HS-5 (cell line): ENCODE data around the gene COL6A5.
"Not testable (repeated sequence)": the region's sequence is repeated elsewhere in the genome, so short reads cannot be mapped to it uniquely, and the experiment has no call there.

Source experiments
- DNase-seq: peaks from one replicate; pipeline ENCODE4 v3.0.0-alpha.2; 2012; ENCODE audit warnings: low read depth

COL6A5 gene, protein sequence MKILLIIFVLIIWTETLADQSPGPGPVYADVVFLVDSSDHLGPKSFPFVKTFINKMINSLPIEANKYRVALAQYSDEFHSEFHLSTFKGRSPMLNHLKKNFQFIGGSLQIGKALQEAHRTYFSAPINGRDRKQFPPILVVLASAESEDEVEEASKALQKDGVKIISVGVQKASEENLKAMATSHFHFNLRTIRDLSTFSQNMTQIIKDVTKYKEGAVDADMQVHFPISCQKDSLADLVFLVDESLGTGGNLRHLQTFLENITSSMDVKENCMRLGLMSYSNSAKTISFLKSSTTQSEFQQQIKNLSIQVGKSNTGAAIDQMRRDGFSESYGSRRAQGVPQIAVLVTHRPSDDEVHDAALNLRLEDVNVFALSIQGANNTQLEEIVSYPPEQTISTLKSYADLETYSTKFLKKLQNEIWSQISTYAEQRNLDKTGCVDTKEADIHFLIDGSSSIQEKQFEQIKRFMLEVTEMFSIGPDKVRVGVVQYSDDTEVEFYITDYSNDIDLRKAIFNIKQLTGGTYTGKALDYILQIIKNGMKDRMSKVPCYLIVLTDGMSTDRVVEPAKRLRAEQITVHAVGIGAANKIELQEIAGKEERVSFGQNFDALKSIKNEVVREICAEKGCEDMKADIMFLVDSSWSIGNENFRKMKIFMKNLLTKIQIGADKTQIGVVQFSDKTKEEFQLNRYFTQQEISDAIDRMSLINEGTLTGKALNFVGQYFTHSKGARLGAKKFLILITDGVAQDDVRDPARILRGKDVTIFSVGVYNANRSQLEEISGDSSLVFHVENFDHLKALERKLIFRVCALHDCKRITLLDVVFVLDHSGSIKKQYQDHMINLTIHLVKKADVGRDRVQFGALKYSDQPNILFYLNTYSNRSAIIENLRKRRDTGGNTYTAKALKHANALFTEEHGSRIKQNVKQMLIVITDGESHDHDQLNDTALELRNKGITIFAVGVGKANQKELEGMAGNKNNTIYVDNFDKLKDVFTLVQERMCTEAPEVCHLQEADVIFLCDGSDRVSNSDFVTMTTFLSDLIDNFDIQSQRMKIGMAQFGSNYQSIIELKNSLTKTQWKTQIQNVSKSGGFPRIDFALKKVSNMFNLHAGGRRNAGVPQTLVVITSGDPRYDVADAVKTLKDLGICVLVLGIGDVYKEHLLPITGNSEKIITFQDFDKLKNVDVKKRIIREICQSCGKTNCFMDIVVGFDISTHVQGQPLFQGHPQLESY (N-terminal part only)

GRCh38 chr3:130345487-130346079 is at the start of gene COL6A5:
COL6A5 (plus strand) TSS chr3:130345672; CDS start chr3:130373639, 27,967 bp downstream.
- DNase-seq = no peak

GRCh38 chr3:130299531-130299930 is 45.9 kb upstream of the COL6A5 start:
- DNase-seq = no peak

- no peak for DNase-seq
Measured at GRCh38 chr3:130300888-130301287, 44.6 kb upstream of the COL6A5 start.

DNA sequence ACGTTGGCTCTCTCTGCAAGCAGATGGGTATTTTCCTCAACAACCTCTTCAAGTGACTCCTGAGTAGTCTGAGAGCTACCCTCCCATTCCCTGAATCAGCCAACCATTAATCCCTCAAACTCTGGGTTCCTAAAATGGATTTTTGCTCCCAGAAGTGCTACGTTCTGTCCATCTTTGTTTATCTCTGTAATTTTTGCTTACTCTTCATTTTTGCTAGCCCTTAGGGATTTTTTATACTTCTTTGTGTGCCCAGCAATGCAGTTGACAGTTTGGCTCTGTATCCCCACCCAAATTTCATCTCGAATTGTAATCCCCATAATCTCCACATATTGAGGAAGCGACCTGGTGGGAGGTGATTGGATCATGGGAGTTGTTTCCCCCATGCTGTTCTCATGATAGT is 35.4 kb upstream of the COL6A5 start:
- no peak for DNase-seq

DNA sequence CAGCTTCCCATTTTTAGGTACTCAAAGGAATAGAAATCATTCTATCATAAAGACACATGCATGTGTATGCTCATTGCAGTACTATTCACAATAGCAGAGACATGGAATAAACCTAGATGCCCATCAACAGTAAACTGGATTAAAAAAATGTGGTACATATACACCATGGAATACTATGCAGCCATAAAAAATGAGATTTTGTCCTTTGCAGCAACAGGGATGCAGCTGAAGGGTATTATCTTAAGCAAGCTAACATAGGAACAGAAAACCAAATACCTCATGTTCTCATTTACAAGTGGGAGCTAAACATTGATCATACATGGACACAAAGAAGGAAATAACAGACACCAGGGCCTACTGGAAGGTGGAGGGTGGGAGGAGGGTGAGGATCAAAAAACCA is 33.1 kb upstream of the COL6A5 start:
- no peak for DNase-seq

DNA sequence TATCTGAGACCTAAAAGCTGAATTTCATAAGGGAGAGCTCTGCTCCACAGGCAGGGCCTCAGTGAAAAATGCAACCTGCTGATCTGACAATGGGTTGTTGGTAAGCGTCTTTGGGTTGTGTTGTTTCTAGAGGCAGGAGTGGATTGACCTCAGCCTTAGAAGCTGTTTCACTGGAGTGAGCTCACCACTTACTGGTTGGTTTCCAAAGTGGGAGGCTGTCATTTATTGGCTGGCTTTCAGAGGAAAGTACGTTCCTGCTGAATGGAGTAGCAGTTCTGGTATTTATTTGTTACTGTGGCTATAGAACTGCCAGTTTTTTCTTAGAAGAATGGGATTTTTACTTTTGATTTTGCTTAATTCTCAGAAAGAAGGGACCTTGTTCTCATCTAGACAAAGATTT is 29.3 kb upstream of the COL6A5 start:
- no peak for DNase-seq

- no peak for DNase-seq
Measured at GRCh38 chr3:130323503-130323902, 22.0 kb upstream of the COL6A5 start.

DNA sequence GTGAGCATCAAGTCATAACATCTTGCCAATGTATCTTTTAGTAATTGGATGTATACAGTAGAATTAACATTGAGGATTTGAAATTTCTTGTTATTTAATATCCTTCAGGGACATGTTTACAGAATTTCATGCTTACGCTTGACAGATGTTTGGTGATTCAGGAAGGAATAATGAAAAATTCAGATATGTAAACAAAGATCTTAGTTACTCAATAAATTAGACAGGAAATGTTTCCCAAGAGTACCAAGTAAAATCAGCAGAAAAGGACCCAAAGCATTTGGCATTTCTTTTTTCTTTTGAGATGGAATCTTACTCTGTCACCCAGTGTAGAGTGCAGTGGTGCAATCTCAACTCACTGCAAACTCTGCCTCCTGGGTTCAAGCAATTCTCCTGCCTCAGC is 4.7 kb upstream of the COL6A5 start:
- peak; percentile 34 for DNase-seq

- DNase-seq = peak; percentile 45
Measured at GRCh38 chr3:130341388-130341787, 4.1 kb upstream of the COL6A5 start.

GRCh38 chr3:130341882-130342281 is 3.6 kb upstream of the COL6A5 start:
- no peak for DNase-seq

DNA sequence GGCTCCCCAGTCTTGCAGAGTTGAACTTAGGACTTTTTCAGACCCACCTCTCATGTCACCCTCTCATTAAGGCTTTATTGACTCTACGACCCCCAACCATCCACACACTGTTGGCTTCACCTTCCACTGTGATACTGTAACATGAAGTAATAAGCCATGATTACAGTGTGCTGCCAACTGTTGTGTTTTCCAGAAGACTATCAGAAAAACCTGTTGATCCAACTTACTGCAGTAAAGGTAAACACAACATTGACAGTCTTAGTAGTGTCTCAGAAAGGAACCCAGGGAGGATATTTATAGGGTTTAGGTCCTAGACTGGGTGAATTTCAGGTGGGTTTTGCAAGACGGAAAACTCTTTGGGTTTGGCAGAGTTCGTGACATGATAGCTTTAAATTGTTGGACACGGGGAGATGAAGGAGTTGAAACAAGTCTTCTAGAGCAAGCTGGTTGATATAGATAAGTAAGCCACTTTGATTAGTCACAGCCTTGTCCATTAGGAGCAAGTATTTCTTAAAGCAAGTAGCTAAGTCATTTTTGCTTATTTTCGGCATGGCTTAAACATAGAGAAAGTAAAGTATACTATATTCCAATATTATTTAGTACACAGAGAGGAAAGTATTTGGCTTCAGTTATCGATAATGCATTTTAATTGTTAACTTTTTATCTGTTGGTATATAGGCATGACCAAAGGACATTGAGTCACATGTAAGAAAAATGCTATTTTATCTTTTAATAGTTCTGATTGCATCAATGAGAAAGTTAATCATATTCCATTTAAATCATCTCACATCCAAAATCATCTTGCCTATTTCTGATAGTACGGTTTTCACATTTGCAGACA is 2.4 kb upstream of the COL6A5 start:
- no peak for DNase-seq

- not testable (repeated sequence) for DNase-seq
Measured at GRCh38 chr3:130348258-130348657, 2.8 kb downstream of the COL6A5 start.

GRCh38 chr3:130354430-130354829 is 9.0 kb downstream of the COL6A5 start:
- peak; percentile 70 for DNase-seq

GRCh38 chr3:130374033-130374432 is 28.6 kb downstream of the COL6A5 start:
- DNase-seq = no peak

DNA sequence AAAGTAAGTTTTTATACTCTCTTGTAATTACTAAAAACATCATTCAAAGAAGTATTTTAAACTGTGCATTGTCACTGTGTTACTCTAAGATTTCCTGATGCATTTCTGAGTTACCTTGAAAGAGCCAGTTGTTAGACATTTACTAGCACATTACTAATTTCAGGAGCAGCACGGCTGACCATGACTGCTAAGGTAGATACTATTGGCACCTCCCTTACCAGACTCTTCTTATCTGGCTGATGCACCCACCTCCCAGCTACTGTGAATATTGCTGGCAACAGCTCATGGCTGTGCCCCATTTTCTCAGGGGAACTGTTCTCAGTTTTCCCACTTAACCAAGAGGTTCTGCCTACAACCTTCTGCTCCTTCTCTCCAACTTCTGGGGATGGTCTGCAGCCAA is 29.4 kb downstream of the COL6A5 start:
- DNase-seq = no peak

DNA sequence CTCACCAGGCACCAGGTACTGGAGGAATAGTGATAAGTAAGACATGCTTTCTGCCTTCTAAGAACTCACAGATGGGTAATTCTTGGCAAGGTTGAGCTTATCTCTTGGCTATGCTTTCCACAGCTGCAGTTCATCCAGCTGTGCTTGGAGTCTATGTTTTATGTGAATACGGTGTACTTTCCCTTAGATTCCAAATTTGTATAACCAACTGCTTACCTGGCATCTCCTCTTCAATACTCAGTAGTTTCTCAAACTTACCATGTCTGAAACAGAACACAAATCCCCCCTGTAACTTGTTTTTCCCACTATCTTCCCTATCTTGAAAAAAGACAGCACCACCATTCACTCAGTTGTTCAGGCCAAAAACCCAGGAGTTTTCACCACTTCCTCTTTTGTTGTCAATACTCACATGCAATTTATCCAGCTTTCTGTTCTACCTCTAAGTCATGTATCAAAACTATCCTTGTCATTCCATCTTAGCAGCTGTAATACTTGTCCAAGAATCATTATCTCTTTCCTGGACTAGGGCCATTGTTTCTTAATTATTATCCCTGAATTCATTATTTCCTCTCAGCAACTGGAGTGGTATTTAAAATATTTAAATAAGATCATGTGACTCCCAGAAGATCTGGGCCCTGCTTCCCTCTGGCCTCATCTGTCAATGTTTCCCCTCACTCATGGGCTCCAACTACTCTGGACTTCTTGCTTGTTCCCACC is 32.6 kb downstream of the COL6A5 start:
- DNase-seq = no peak

DNA sequence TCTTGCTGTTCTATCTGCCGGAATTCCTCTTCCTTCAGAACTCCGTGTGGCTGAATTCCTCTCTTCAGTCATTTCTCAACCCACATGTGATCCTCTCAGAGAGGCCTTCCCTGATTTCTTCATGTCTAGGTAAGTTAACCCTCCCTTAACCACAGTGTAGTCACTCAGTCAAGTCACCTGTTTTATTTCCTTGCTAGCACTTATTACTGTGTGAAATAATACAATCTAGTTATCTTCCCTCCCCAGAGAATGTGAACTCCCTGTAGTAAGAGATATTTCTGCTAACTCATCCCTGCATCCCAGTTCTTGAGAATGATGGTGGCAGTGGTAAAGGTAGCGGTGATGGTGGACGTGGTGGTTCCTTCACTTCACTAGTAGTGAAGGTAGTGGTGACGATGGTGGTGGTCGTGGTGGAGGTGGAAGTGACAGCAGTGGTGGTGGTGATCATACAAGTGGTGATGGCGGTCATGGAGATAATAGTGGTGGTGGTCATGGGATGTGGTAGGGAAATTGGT is 33.3 kb downstream of the COL6A5 start:
- no peak for DNase-seq

- peak; percentile 39 for DNase-seq
Measured at GRCh38 chr3:130379274-130379673, 33.8 kb downstream of the COL6A5 start.

DNA sequence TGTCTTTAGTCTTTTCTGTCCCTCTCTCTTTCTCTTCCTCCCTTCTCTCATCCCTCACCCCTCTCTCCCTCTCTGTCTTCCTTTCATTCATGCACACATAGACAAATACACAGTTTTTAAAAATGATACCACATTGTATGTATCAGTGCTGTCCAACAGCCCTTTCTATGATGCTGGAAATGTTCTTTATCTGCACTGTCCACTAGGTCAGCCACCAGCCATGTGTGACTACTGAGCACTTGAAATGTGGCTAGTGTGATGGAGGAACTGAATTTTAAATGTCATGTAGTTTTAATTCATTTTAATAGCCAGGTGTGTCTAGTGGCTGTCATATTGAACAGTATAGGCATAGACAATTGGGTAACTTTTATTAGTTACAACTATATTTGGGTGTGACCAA is 34.9 kb downstream of the COL6A5 start:
- DNase-seq = no peak

DNA sequence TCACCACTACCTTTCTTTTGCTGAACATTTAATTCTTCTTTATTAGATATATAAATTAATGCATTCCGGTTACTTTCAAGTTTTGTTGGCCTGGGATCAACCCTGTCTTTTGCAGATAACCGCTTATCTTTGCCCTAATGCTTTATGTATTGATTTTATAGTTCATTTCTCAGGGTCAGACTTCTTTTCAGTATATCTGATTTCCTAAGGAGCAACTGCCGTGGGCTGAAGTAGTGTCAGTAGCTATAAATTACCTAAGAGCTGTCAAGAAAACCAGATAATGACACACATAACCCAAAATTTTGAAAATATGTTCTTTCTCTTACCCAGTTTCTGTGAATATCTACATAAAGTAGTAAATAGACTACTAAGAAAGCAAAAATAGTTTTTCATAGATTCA is 38.0 kb downstream of the COL6A5 start:
- no peak for DNase-seq
